ENCODE results near the gene PCBD2. TPM values are rescaled to one million over a fixed set of nuclear protein-coding genes. Genes with fewer than 3 reads are reported as not detected.

PCBD2 gene
- total RNA-seq, 1 donor from 2014 or later: 5.6 TPM

DNA sequence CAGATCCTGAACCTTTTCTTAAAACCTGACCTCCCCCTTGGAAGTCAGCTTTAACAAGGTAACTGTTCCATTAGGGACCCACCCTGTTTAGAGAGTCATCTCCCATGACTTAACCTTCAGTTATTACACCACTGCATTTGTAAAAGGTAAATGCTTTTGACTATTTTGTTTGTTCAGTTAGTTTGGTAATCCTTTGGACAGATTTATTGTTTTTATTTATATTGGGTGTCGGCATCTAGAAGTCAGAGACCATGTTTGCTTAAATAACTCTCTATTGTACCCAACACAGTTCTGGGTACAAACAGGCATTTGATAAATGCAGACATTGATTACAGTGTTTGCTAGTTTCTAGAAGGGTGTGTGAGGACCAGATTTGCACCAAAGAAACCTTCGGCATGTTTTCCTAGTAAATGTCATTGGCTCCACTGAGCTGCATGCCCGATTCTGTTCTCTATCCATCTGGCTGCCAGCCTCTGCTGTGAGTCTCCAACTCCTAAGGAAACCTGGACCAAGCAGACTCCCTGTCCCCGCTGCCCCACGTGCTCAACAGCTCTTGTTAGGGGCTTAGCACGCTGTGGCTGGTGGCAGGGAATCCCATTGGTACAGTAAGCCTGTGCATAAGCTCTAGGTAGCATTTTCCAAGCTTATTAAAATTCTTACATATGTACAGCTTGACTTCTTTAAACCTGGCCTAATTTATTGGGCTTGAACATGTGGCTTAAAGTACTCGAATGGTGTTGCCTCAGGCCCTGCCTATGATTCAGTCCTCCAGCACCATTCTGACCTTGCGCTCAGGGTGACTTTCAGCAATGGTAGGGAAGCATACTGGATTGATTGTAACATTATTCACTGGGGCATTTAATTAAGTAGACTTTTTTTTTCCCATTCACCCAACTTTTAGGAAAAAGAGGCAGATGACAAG, 6.6 kb downstream of the PCBD2 start:
- no peak overlapping the region for H3K4me3 ChIP-seq (ENCODE audit: low read depth, low read length)
- TF ChIP-seq, protein P1, sequence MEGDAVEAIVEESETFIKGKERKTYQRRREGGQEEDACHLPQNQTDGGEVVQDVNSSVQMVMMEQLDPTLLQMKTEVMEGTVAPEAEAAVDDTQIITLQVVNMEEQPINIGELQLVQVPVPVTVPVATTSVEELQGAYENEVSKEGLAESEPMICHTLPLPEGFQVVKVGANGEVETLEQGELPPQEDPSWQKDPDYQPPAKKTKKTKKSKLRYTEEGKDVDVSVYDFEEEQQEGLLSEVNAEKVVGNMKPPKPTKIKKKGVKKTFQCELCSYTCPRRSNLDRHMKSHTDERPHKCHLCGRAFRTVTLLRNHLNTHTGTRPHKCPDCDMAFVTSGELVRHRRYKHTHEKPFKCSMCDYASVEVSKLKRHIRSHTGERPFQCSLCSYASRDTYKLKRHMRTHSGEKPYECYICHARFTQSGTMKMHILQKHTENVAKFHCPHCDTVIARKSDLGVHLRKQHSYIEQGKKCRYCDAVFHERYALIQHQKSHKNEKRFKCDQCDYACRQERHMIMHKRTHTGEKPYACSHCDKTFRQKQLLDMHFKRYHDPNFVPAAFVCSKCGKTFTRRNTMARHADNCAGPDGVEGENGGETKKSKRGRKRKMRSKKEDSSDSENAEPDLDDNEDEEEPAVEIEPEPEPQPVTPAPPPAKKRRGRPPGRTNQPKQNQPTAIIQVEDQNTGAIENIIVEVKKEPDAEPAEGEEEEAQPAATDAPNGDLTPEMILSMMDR (conservative IDR thresholded peaks at IDR 0.05; ENCODE audit: low read depth, low read length): no peak
- DNase-seq (ENCODE audit: low read depth): no peak

DNA sequence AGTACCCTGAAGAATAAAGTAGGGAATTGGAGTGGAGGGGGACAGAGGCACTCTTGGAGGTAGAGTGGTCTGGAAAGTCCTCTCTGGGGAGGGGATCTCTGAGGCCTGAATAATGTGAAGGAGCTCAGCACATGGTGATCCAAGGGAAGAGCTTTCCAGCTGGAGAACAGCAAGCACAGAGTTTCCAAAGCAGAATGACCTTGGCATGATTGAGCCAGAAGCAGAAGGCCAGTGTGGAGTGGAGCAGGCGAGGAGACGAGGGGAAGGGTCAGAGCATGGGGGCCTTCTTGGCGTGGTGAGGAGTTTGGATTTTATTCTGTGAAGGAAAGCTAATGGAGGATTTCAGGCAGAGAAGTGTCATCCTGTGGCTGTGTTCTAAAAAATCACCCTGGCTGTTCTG, 8.3 kb downstream of the PCBD2 start:
- DNase-seq (ENCODE audit: low read depth): no peak
- H3K4me3 ChIP-seq (ENCODE audit: low read depth, low read length): no peak overlapping the region
- TF ChIP-seq, protein P1 (conservative IDR thresholded peaks at IDR 0.05; ENCODE audit: low read depth, low read length): no peak

DNA sequence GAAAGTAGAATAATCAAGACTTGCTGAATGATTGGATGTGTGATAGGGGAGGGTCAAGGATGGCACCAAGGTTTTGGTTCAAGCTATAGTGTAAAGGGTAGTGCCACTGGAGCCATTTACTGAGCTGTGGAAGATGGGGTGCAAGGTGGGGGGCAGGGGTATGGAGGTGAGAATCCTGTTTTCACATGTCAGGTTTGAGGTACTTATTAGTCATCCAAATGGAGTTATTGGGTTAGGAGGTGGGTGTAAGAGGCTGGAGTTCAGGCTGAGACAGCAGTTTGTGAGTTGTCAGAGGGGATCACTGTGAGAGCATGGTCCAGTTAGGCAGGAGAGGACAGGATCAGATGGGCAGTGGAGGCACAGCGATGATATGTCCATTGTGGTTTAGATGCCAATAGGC, 8.9 kb downstream of the PCBD2 start:
- TF ChIP-seq, protein P1 (conservative IDR thresholded peaks at IDR 0.05; ENCODE audit: low read depth, low read length): no peak
- DNase-seq (ENCODE audit: low read depth): no peak
- no peak overlapping the region for H3K4me3 ChIP-seq (ENCODE audit: low read depth, low read length)

DNA sequence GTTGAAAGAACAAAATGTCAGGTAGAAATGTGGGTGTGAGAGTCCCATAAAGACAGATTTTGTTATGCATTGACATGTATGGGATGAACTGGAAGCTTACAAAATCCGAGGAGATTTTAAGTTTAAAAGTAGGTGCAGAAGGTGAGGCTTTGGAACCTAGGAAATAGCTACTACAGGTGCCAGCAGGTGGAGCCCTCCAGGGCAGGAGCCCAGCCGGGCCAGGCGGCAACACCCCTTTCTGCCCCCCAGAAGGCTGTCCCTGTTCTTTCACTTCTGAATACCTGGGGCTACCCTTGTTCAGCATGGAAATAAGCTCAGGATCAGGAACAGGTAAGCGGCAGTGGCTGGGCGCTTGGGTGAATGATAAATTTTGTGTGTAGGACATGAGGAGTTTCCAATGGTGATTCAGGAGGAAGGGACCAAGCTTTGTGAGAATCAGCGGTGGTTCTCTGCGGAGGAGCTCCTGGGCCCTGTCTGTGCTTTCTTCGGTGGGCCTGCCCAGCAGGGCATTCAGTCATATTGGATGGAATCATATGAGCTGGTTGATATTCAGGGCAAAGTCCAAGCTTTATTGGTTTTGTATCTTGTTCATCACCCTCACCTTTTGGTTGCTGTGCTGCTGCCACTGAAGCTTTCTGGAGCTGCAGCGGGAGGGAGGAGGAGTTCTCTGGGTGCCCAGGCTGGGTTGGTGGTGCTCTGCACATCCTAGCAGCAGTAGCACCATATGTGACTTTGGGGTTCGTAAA, 12.3 kb downstream of the PCBD2 start:
- DNase-seq (ENCODE audit: low read depth): no peak
- TF ChIP-seq, protein P1 (conservative IDR thresholded peaks at IDR 0.05; ENCODE audit: low read depth, low read length): peak; percentile 66

DNA sequence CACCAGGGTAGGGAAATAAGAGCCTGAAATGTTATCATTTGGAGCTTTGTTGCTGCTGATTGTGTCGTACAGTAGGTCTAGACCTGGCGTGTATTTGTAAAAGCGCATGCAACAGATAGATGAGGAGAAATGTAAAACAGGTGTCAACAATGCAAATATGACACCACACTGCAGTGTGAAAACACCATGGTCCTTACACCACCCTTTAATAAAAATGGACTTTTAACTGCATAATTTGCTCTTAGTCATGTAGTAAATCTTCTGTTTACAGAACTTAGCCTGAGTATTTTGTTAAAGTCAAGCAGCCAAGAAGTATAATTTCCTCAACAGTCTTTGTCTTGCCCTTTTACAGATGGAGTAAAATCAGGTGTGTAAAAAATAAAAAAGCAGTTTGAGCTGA, 13.9 kb downstream of the PCBD2 start:
- TF ChIP-seq, protein P1 (conservative IDR thresholded peaks at IDR 0.05; ENCODE audit: low read depth, low read length): no peak
- no peak for DNase-seq (ENCODE audit: low read depth)
- no peak overlapping the region for H3K4me3 ChIP-seq (ENCODE audit: low read depth, low read length)

More for the DNA sequence above, 12.3 kb downstream of the PCBD2 start:
- H3K4me3 ChIP-seq (ENCODE audit: low read depth, low read length): no peak overlapping the region

DNA sequence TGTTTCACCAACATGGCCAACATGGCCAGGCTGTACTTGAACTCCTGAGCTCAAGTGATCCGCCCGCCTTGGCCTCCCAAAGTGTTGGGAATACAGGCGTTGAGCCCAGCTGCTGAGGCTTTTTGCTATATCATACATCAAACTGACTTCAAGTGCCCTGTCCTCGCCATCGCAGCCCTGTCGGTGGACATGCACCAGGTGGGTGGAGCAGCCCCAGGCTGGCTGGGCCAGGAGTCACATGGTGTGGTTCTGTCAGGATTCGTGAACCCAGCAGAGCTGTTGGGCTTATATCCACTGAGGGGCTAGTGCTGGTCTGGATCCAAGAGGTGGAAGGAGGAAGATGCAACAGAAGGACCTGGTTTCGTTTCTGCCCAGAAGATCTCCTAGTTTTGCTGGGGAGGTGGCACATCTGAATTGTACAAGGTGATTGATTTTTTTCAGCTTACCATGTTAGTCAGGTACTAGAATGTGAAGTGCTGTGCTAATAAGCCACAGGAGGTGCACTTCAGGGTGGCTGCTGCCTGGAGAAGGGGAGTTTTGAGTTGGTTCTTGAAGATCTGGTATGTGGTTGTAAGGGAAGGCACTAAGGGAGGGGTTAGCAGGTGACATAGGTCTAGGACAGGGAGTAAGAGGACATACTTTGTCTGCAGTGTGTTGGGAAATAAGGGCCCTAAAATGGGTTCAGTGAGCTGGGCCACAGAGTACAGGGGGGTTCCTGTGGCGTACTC, 16.1 kb downstream of the PCBD2 start:
- TF ChIP-seq, protein P1 (conservative IDR thresholded peaks at IDR 0.05; ENCODE audit: low read depth, low read length): no peak
- DNase-seq (ENCODE audit: low read depth): no peak
- H3K4me3 ChIP-seq (ENCODE audit: low read depth, low read length): no peak overlapping the region

Data from epithelial cell of proximal tubule (primary cell).